Activated CD8-positive, alpha-beta memory T cell treated with anti-CD3 and anti-CD28 coated beads, Interleukin-2, amount 10 ng/mL, durations not matched to agents 7 days and 5 days (primary cell): Measurements from ENCODE around the gene VIT. TPM values are rescaled to one million over a fixed set of nuclear protein-coding genes. Genes with fewer than 3 reads are reported as not detected.

Experiments used
- ATAC-seq: fragments of 150-1000 bp; cut with Tn5 transposase; one replicate; pipeline ENCODE4 v1.10.0; 2021; ENCODE audit warnings: moderate library complexity
- CTCF ChIA-PET: fragments of 350-600 bp; sonication (Branson Sonifier 250); formaldehyde crosslinking; loops from one replicate; lab custom pipeline; 2021; ENCODE audit warnings: antibody characterized with exemption; lab: Charles Lee
- DNase-seq: peaks from one replicate; pipeline ENCODE4 v3.0.0-alpha.2; 2020
- H3K27ac Mint-ChIP-seq: one replicate; pipeline ENCODE4 v1.8.0; 2021; ENCODE audit warnings: mild to moderate bottlenecking, mixed read lengths
- H3K27me3 Mint-ChIP-seq: one replicate; pipeline ENCODE4 v1.8.0; 2021; ENCODE audit warnings: mixed read lengths
- H3K36me3 Mint-ChIP-seq: one replicate; pipeline ENCODE4 v1.8.0; 2021; ENCODE audit warnings: mild to moderate bottlenecking, mixed read lengths
- H3K4me1 Mint-ChIP-seq: one replicate; pipeline ENCODE4 v1.8.0; 2021; ENCODE audit warnings: mixed read lengths
- H3K4me3 Mint-ChIP-seq: one replicate; pipeline ENCODE4 v1.8.0; 2021; ENCODE audit warnings: mild to moderate bottlenecking, moderate library complexity, mixed read lengths
- H3K9me3 Mint-ChIP-seq: one replicate; pipeline ENCODE4 v1.8.0; 2022; ENCODE audit warnings: low read depth, mixed read lengths
- total RNA-seq, 2 experiments: library from RNA; stranded (reverse); gene quantifications; one replicate each; pipeline ENCODE4 v1.2.3, GENCODE V29; 2021

Gene VIT
- total RNA-seq, 2 experiments from 2014 or later: not detected

DNA sequence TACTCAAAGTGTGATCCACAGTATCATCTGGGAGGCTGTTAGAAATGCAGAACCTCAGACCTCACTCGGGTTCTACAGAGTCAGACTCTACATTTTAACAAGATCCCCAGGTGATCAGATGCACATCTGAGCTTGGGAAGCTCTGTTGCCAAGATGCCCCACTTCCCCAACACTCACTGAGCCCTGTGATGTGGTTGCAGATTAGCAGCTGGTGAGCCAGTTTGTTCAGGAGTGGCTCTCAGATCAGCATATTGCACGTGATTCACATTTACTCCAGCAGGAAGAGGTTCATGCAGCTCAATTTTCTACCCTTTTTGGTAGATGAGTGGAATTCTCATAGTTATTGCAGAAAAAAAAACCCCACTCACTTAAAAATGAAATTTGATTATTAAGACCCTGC is 96.4 kb downstream of the VIT start:
- Mint-ChIP-seq H3K27me3 (peaks cover 25% of the 10 kb centered on the region), H3K4me1 (peaks cover 9% of the 10 kb centered on the region), H3K36me3 (no peaks in the 10 kb centered on the region), H3K9me3 (no peaks in the 10 kb centered on the region), H3K4me3 (no peak overlapping the region), H3K27ac (no peak overlapping the region)
- CTCF ChIA-PET: interaction anchor here (4.0 kb wide), 1 partner anchor 8 kb away, joined by 17 read pairs; no protein-coding TSS in a partner anchor
- ATAC-seq (no peak), DNase-seq (no peak)

DNA sequence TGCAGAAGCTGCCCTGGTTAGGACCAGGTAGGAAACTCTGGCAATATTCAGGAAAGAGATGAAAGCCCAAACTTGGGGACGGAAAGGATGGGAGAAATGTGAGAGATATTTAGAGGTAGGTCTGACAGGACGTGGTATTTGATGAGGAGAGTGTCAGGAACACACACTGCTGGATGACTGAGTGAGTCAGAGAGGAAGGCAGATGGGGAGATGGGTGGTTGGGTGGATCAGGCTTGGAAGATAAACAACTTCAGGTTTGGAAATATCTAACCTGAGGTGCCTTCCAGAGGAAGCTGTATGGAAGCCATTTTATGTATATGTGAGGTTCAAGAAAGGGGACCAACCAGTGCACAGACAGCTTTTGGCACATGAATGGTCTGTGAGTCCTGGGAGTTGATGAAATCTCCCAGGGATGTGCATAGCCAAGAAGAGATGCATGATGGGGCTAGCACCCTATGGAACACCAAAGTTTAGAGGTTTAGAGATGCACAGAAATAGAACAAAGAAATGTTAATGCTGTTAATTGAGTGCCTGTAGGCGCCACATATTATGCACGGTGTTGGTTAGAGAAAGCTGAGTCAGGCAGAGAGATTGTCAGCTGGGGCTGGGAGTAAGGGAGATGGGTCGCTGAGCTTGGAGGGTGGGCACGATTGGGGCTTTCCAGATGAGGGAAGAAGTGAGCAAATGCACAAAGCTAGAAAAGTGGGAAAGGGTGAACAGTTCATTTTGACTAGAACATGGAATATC is 101.0 kb downstream of the VIT start:
- H3K4me1 Mint-ChIP-seq: peaks cover 9% of the 10 kb centered on the region
- peaks cover 30% of the 10 kb centered on the region for H3K27me3 Mint-ChIP-seq
- H3K27ac Mint-ChIP-seq: no peak overlapping the region
- ATAC-seq: no peak
- no peak overlapping the region for H3K4me3 Mint-ChIP-seq
- no peaks in the 10 kb centered on the region for H3K36me3 Mint-ChIP-seq
- no peak for DNase-seq
- CTCF ChIA-PET: no interaction called here
- no peaks in the 10 kb centered on the region for H3K9me3 Mint-ChIP-seq

DNA sequence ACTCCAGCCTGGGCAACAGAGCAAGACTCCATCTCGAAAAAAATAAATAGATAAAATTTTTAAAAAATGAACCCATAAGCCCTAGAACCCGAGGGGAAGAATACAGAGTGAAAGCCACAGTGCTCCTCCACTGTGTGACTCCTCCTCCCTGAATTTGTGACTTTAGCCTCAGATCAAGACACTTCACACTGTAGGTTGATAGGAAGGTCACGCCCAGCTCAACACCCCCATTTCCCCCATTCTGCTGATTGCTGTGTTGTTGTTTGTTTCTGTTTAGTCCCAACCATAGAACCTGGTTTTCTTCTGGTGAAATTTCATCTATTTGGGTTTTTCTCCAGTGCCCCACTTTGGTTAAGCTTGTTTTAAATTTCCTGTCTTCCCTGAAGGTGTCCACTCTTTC is 102.2 kb downstream of the VIT start:
- Mint-ChIP-seq H3K36me3 (no peaks in the 10 kb centered on the region), H3K4me1 (peaks cover 9% of the 10 kb centered on the region), H3K27ac (no peak overlapping the region), H3K27me3 (peaks cover 30% of the 10 kb centered on the region), H3K4me3 (no peak overlapping the region), H3K9me3 (no peaks in the 10 kb centered on the region)
- DNase-seq: no peak
- ATAC-seq: no peak
- CTCF ChIA-PET: no interaction called here

DNA sequence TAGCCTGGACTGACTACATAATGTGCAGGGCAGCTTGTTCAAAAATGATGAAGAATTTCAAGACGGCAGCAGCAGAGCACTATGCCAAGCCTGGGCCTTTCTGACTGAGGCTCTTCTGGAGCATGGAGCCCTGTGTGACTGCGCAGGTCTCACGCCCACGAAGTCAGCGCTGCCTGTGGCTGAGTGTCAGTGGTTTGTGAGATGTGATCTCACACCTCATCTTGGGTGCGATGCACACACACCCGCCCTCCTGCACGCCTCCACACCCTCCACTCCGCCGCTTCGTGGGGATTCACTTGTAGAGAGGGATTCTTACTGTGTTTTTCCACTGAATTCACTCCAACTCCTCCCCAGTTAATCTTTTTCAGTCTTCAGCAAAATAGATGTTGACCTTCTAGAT is 103.9 kb downstream of the VIT start:
- peak; percentile 65 for ATAC-seq
- Mint-ChIP-seq H3K4me1 (peaks cover 9% of the 10 kb centered on the region), H3K9me3 (no peaks in the 10 kb centered on the region), H3K36me3 (no peaks in the 10 kb centered on the region), H3K27me3 (peaks cover 26% of the 10 kb centered on the region), H3K4me3 (no peak overlapping the region), H3K27ac (no peak overlapping the region)
- peak; percentile 45 for DNase-seq
- CTCF ChIA-PET: interaction anchor here (1.0 kb wide), 1 partner anchor 9 kb away, joined by 3 read pairs; no protein-coding TSS in a partner anchor

DNA sequence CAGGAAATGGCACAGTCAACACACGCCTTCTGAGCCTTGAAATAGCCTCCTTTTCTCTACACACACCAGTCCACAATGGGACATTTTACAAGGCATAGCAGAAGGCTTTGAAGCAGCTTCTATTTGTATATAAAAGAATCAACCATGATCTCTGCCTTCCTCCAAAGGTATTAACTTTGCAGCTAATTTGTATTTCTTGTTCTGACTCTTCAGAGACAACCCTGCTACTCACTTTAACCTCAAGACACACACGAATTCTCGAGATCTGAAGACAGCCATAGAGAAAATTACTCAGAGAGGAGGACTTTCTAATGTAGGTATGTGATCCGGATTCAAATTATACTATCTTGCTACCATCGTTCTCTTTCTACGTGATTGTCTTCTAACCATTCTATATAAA is 104.6 kb downstream of the VIT start:
- Mint-ChIP-seq H3K4me1 (peaks cover 9% of the 10 kb centered on the region), H3K27ac (no peak overlapping the region), H3K27me3 (peaks cover 21% of the 10 kb centered on the region), H3K9me3 (no peaks in the 10 kb centered on the region), H3K4me3 (no peak overlapping the region), H3K36me3 (no peaks in the 10 kb centered on the region)
- DNase-seq (no peak), ATAC-seq (no peak)
- CTCF ChIA-PET: no interaction called here

- Mint-ChIP-seq H3K27me3 (peaks cover 13% of the 10 kb centered on the region), H3K4me3 (no peak overlapping the region), H3K36me3 (no peaks in the 10 kb centered on the region), H3K4me1 (peaks cover 9% of the 10 kb centered on the region), H3K27ac (no peak overlapping the region), H3K9me3 (no peaks in the 10 kb centered on the region)
- no peak for ATAC-seq
- DNase-seq: no peak
- CTCF ChIA-PET: no interaction called here
These were observed 106.4 kb downstream of the VIT start for GRCh38 chr2:36802952-36803351.

DNA sequence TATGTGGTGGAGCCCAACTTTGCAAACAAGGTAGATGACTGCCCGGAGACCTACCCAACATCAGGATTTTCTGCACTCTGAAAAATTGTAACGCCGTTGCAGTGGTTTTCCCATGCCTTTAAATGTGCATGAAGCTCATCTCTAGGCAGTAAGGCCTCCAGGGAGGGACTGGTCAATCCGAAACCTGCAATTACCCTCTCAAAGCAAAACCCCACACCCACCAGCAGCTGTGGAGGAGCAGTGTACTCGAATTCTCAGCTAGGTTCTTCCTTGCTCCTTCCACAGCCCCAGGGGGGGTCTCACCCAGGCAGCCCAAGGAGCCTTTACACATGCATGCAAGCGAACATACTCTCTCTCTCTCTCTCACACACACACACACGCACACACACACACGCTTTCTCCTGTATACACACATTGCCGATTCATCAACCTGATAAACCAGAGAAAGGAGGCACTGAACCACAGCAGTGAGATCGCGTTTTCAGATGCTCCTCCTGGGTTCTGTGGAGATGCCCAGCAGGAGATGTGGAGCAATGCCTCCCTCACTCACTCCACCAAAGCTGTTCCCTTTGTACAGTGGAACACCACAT is 109.2 kb downstream of the VIT start:
- Mint-ChIP-seq H3K9me3 (no peaks in the 10 kb centered on the region), H3K27me3 (peaks cover 8% of the 10 kb centered on the region), H3K36me3 (no peaks in the 10 kb centered on the region), H3K4me1 (peaks cover 4% of the 10 kb centered on the region), H3K4me3 (no peak overlapping the region), H3K27ac (no peak overlapping the region)
- no peak for ATAC-seq
- DNase-seq: no peak
- CTCF ChIA-PET: no interaction called here

- H3K4me1 Mint-ChIP-seq: no peaks in the 10 kb centered on the region
- no peak for ATAC-seq
These were observed 110.8 kb downstream of the VIT start for GRCh38 chr2:36807223-36807886.

DNA sequence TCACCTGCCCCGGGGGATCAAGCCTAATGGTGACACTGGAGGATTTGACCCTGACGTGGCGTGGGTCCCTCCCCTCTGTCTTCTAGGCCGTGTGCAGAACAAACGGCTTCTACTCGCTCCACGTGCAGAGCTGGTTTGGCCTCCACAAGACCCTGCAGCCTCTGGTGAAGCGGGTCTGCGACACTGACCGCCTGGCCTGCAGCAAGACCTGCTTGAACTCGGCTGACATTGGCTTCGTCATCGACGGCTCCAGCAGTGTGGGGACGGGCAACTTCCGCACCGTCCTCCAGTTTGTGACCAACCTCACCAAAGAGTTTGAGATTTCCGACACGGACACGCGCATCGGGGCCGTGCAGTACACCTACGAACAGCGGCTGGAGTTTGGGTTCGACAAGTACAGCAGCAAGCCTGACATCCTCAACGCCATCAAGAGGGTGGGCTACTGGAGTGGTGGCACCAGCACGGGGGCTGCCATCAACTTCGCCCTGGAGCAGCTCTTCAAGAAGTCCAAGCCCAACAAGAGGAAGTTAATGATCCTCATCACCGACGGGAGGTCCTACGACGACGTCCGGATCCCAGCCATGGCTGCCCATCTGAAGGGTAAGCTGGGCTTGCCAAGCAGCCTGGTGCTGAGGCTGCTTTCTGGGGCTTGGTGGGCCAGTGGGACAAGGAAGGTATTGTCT is 112.0 kb downstream of the VIT start:
- Mint-ChIP-seq H3K4me1 (no peaks in the 10 kb centered on the region), H3K27me3 (peaks cover 4% of the 10 kb centered on the region), H3K27ac (no peak overlapping the region), H3K36me3 (no peaks in the 10 kb centered on the region), H3K4me3 (no peak overlapping the region), H3K9me3 (no peaks in the 10 kb centered on the region)
- ATAC-seq (no peak), DNase-seq (no peak)
- CTCF ChIA-PET: no interaction called here

More at GRCh38 chr2:36807223-36807886, 110.8 kb downstream of the VIT start:
- Mint-ChIP-seq H3K9me3 (no peaks in the 10 kb centered on the region), H3K27ac (no peak overlapping the region), H3K4me3 (no peak overlapping the region), H3K36me3 (no peaks in the 10 kb centered on the region), H3K27me3 (peaks cover 4% of the 10 kb centered on the region)
- DNase-seq: no peak
- CTCF ChIA-PET: no interaction called here

GRCh38 chr2:36809069-36809445 is 112.5 kb downstream of the VIT start:
- H3K4me1 Mint-ChIP-seq: no peaks in the 10 kb centered on the region
- no peak overlapping the region for H3K27ac Mint-ChIP-seq
- H3K36me3 Mint-ChIP-seq: no peaks in the 10 kb centered on the region
- H3K27me3 Mint-ChIP-seq: peaks cover 4% of the 10 kb centered on the region
- CTCF ChIA-PET: no interaction called here
- ATAC-seq (no peak), DNase-seq (no peak)
- H3K9me3 Mint-ChIP-seq: no peaks in the 10 kb centered on the region
- no peak overlapping the region for H3K4me3 Mint-ChIP-seq

DNA sequence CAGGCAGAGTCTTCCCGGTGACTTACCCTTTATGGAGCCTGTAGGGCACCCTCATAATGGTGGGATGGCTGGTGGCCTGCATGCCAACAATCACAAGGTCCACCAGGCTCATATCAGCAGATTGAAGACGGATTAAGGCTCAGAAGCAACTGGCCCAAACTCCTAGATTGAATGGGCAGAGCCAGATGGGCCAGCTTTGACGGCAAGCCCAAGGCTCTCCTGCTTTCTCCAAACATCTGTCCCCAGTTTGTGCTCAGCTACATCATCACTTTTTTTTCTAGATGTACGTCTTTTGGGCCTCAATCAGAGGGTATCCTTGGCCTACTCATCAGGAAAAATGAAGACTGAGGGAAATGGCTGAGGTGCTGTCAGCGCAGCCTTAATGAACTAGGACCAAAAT is 114.6 kb downstream of the VIT start:
- DNase-seq (no peak), ATAC-seq (no peak)
- H3K9me3 Mint-ChIP-seq: no peaks in the 10 kb centered on the region
- no peaks in the 10 kb centered on the region for H3K36me3 Mint-ChIP-seq
- CTCF ChIA-PET: interaction anchor here (1.3 kb wide), 1 partner anchor 12 kb away, joined by 3 read pairs; no protein-coding TSS in a partner anchor
- no peak overlapping the region for H3K27ac Mint-ChIP-seq
- no peaks in the 10 kb centered on the region for H3K4me1 Mint-ChIP-seq
- H3K27me3 Mint-ChIP-seq: peaks cover 4% of the 10 kb centered on the region
- no peak overlapping the region for H3K4me3 Mint-ChIP-seq

GRCh38 chr2:36812196-36812595 is 115.7 kb downstream of the VIT start:
- ATAC-seq (no peak), DNase-seq (no peak)
- H3K27me3 Mint-ChIP-seq: no peaks in the 10 kb centered on the region
- H3K36me3 Mint-ChIP-seq: no peaks in the 10 kb centered on the region
- no peaks in the 10 kb centered on the region for H3K9me3 Mint-ChIP-seq
- H3K4me3 Mint-ChIP-seq: no peak overlapping the region
- no peak overlapping the region for H3K27ac Mint-ChIP-seq
- CTCF ChIA-PET: interaction anchor here (1.3 kb wide), 1 partner anchor 11 kb away, joined by 3 read pairs; no protein-coding TSS in a partner anchor
- H3K4me1 Mint-ChIP-seq: peaks cover 2% of the 10 kb centered on the region

GRCh38 chr2:36818542-36818941 is 122.0 kb downstream of the VIT start:
- Mint-ChIP-seq H3K9me3 (no peaks in the 10 kb centered on the region), H3K4me3 (no peak overlapping the region), H3K36me3 (no peaks in the 10 kb centered on the region), H3K4me1 (peaks cover 2% of the 10 kb centered on the region), H3K27me3 (no peaks in the 10 kb centered on the region), H3K27ac (no peak overlapping the region)
- no peak for DNase-seq
- CTCF ChIA-PET: no interaction called here
- no peak for ATAC-seq
